ENCODE measurements around the gene USP34. TPM values are rescaled to one million over a fixed set of nuclear protein-coding genes. Genes with fewer than 3 reads are reported as not detected.

The USP34 gene
- total RNA-seq, 1 donor from 2014 or later, result 139 TPM

DNA sequence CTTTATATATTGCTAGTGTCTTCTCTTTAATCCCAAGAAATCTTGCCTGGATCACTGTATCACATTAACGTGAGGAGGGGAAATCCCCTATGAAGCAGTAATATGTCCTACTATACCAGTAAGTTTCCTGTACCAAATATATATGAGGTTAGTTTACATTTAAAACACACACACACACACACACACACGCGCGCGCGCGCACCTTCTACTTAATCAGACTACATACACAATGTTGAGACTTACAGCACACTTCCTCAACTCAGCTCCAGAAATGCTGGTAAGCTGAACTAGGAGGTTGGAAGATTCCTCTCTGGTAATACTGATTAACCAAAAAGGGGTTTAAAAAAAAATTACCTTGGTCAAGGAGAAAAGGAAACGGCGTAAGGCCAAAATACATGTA lies 49.3 kb downstream of the USP34 start:
- H3K4me1 Mint-ChIP-seq (ENCODE audit: low read depth), result peaks cover 11% of the 10 kb centered on the region
- no peak overlapping the region for H3K27ac Mint-ChIP-seq
- no peaks in the 10 kb centered on the region for H3K36me3 Mint-ChIP-seq (ENCODE audit: insufficient read depth)
- TF ChIP-seq, protein P1, sequence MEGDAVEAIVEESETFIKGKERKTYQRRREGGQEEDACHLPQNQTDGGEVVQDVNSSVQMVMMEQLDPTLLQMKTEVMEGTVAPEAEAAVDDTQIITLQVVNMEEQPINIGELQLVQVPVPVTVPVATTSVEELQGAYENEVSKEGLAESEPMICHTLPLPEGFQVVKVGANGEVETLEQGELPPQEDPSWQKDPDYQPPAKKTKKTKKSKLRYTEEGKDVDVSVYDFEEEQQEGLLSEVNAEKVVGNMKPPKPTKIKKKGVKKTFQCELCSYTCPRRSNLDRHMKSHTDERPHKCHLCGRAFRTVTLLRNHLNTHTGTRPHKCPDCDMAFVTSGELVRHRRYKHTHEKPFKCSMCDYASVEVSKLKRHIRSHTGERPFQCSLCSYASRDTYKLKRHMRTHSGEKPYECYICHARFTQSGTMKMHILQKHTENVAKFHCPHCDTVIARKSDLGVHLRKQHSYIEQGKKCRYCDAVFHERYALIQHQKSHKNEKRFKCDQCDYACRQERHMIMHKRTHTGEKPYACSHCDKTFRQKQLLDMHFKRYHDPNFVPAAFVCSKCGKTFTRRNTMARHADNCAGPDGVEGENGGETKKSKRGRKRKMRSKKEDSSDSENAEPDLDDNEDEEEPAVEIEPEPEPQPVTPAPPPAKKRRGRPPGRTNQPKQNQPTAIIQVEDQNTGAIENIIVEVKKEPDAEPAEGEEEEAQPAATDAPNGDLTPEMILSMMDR (IDR thresholded peaks at IDR 0.05; ENCODE audit: unreplicated experiment), result no peak
- H3K4me3 Mint-ChIP-seq (ENCODE audit: low read depth), result no peak overlapping the region
- H3K9me3 Mint-ChIP-seq (ENCODE audit: low read depth), result no peaks in the 10 kb centered on the region
- no peaks in the 10 kb centered on the region for H3K27me3 Mint-ChIP-seq
- DNase-seq (ENCODE audit: low spot score, unreplicated experiment), result no peak

DNA sequence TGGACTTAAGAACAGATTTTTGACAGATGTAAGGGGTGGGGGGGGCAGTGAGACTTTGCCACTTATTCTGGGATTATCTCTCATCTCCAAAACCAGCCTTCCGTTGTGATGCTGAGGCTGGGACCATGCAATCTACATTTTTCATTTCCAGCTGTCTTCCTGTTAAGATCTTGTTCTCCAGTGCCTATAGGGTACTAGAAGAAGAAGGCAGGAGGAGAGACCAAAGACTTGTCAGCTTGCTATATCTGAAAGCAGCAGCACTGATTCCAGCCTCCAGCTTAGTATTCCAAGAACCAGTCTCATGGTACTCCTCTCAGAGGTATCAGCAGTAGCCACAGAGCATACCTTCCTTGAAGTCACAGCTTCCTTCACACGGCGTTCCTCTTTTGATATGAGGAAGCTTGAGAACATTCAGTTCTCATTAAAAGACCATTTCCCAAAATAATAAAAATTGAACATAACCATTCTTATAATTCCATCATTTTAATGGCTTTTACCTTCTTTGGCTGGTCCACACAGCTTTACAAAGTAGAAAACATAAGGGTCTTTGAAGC lies 49.8 kb downstream of the USP34 start:
- no peaks in the 10 kb centered on the region for H3K27me3 Mint-ChIP-seq
- no peaks in the 10 kb centered on the region for H3K9me3 Mint-ChIP-seq (ENCODE audit: low read depth)
- DNase-seq (ENCODE audit: low spot score, unreplicated experiment), result no peak
- H3K27ac Mint-ChIP-seq, result no peak overlapping the region
- TF ChIP-seq, protein P1 (IDR thresholded peaks at IDR 0.05; ENCODE audit: unreplicated experiment), result no peak
- H3K36me3 Mint-ChIP-seq (ENCODE audit: insufficient read depth), result no peaks in the 10 kb centered on the region
- H3K4me3 Mint-ChIP-seq (ENCODE audit: low read depth), result no peak overlapping the region
- H3K4me1 Mint-ChIP-seq (ENCODE audit: low read depth), result peaks cover 9% of the 10 kb centered on the region

DNA sequence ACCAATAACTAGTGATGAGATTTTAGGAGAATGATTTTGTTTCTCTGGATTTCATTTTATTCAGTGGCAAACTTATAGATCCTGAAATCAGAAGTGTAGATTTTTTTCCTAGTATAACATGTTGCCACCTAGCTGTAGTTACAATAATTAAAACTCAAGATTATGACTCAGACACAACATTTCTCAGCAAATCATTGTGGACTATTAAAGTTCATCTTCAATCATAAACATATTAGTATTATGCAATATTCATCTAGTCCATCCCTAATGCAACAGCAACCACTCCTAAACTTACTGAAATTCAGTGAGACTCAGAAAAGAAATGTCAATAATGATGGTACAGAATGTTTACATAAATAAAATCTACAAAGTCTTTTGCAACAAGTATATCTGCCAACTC lies 51.3 kb downstream of the USP34 start:
- TF ChIP-seq, protein P1 (IDR thresholded peaks at IDR 0.05; ENCODE audit: unreplicated experiment), result no peak
- Mint-ChIP-seq H3K4me3 (ENCODE audit: low read depth) (no peak overlapping the region), H3K36me3 (ENCODE audit: insufficient read depth) (no peaks in the 10 kb centered on the region), H3K4me1 (ENCODE audit: low read depth) (peaks cover 17% of the 10 kb centered on the region), H3K27ac (no peak overlapping the region), H3K9me3 (ENCODE audit: low read depth) (no peaks in the 10 kb centered on the region), H3K27me3 (no peaks in the 10 kb centered on the region)
- DNase-seq (ENCODE audit: low spot score, unreplicated experiment), result no peak

DNA sequence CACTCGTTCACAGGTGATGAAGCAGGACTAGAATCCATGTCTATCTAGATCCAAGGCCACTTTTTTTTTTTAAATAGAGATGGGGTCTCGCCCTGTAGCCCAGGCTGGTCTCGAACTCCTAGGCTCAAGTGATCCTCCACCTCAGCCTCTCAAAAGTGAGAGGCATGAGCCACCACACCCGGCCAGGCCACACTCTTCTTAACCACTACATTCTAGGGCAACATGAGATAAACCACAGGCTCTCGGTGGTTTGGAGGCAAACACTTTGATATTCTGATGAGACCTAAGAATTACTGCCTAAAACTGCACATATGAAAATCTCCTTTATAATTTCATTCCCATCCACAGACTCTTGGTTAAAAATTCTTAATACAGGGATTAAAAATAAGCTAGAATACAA lies 51.8 kb downstream of the USP34 start:
- no peaks in the 10 kb centered on the region for H3K36me3 Mint-ChIP-seq (ENCODE audit: insufficient read depth)
- no peak overlapping the region for H3K4me3 Mint-ChIP-seq (ENCODE audit: low read depth)
- H3K27me3 Mint-ChIP-seq, result no peaks in the 10 kb centered on the region
- DNase-seq (ENCODE audit: low spot score, unreplicated experiment), result no peak
- H3K4me1 Mint-ChIP-seq (ENCODE audit: low read depth), result peaks cover 19% of the 10 kb centered on the region
- TF ChIP-seq, protein P1 (IDR thresholded peaks at IDR 0.05; ENCODE audit: unreplicated experiment), result no peak
- H3K27ac Mint-ChIP-seq, result no peak overlapping the region
- H3K9me3 Mint-ChIP-seq (ENCODE audit: low read depth), result no peaks in the 10 kb centered on the region

DNA sequence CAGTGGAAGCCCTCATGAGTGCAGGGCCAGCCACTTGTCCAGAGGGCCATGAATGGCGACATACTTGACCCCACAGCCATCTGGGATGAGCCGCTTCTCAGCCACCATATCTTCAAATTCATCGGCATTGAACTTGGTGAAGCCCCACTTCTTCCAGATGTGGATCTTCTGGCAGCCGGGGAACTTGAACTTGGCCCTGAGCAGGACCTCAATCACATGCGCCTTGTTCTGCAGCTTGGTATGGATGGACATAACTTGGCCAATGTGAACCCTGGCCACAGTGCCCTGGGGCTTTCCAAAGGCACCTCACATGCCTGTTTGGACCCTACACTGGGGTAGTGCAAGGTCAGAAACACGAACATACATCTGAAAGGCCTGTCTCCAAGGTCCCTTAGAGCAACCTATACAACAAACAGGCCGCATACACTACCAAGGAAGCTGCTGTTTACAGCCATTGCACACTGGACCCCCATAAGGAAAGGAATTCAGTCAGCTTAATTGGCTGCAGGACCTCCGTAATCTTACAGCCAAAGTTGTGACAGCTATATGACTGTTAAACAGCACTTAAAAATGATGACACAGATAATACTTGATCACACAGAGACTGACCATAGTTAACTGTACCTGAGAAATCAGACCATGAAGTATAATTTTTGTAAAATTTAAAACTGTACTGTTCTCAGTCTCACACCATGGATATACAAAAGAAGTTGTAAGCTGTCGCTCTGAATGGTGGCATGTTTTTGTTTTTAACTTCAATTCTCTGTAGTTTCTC lies 53.8 kb downstream of the USP34 start:
- Mint-ChIP-seq H3K27ac (no peak overlapping the region), H3K27me3 (no peaks in the 10 kb centered on the region), H3K4me1 (ENCODE audit: low read depth) (peaks cover 17% of the 10 kb centered on the region), H3K4me3 (ENCODE audit: low read depth) (no peak overlapping the region), H3K36me3 (ENCODE audit: insufficient read depth) (no peaks in the 10 kb centered on the region), H3K9me3 (ENCODE audit: low read depth) (no peaks in the 10 kb centered on the region)
- no peak for DNase-seq (ENCODE audit: low spot score, unreplicated experiment)
- TF ChIP-seq, protein P1 (IDR thresholded peaks at IDR 0.05; ENCODE audit: unreplicated experiment), result no peak
